RCC 7860 (cell line): ENCODE results near the gene ATM.
"Not testable (repeated sequence)": the region's sequence is repeated elsewhere in the genome, so short reads cannot be mapped to it uniquely, and the experiment has no call there.

Source experiments
- DNase-seq: peaks from one replicate; pipeline ENCODE4 v3.0.0-alpha.2; 2015; ENCODE audit warnings: low spot score
- FAIRE-seq: peaks from 2 replicates; lab custom pipeline; 2012; peaks lifted over from hg19 to GRCh38; lab: Jason Lieb, UNC

ATM gene

DNA sequence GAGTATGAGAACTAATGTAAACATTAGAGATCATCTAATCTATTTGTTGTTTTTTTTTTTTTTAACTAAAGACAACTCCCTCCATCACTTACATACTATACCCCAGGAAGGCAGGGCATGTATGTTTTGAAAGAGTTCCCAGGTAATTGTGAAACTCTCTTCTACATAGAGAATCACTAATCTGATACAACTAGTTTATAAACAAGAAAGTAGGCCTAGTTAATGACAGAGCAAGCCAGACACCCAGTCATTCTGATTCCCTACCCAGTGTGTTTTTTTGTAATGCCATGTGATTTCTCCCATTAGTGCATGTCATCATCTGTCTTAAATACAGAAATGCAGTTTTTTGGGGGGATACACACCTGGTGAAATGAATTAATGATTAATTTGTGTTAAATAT lies 123.6 kb downstream of the ATM start:
- DNase-seq: no peak
- FAIRE-seq: no peak

DNA sequence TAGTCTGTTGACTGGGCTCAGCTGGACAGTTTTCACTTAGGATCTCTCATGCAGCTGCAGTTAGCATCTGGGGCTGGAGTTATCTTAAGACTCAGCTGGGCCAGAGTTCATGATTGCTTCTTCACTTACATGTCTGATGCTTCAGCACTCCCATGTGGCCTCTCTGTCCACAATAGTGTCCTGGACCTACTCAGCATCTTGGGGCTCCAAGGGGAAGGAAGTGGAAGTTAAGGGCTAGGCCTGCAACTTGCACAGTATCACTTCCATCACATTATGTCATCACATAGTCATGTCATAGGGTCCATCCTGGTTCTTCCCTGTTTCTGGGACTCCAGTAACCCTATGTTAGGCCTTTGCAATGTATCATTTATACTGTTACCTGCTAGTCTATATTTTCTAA lies 128.6 kb downstream of the ATM start:
- DNase-seq: no peak
- no peak for FAIRE-seq

DNA sequence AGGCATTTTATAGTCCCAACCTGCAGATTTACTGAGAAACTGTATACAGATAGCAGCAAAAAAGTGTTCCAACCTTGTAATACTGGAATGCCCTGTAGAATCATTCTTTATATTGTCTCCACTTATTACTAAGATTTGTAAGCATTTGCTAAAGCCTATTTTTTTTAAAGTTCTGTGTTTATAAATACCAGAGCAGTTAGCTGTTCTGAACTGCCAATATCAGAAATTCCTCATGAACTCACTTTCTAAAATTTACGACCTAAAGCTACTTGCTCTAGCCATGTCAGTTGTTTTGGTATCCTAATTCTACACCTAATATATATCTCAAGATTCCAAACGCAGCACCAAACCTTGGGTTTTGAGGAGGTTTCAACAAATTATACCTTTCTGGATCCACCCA lies 141.3 kb downstream of the ATM start:
- FAIRE-seq (no peak), DNase-seq (no peak)

DNA sequence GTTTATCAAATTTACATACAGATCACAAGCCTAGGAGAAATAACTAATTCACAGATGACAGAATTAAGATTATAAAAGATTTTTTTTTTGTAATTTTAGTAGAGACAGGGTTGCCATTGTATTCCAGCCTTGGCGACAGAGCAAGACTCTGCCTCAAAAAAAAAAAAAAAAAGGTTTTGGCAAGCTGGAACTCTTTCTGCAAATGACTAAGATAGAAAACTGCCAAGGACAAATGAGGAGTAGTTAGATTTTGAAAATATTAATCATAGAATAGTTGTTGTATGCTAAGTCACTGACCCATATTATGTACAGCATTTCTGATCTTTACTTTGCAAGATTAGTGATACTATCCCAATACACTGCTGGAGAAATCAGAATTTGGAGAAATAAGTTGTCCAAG lies 145.3 kb downstream of the ATM start:
- FAIRE-seq: no peak

DNA sequence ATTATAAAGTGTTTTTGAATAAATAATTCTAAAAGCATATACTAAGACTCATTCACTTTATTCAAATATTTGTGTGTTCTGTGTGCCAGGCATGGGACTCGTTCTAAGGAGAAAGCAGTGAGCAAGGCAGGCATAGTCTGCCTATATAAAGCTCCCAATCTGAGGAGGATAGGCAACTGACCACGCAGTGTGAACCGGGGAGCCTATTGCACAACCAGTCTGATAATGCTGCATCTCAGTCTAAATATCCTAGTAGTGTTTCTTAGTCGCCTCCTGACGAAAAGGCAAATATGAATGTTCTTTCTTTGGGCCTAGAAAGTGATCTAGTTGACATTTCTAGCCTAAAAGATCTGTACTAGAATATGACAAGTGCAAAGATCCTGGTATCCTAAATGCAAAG lies 146.2 kb downstream of the ATM start:
- DNase-seq (no peak), FAIRE-seq (no peak)

More for the DNA sequence above, 145.3 kb downstream of the ATM start:
- DNase-seq: no peak

DNA sequence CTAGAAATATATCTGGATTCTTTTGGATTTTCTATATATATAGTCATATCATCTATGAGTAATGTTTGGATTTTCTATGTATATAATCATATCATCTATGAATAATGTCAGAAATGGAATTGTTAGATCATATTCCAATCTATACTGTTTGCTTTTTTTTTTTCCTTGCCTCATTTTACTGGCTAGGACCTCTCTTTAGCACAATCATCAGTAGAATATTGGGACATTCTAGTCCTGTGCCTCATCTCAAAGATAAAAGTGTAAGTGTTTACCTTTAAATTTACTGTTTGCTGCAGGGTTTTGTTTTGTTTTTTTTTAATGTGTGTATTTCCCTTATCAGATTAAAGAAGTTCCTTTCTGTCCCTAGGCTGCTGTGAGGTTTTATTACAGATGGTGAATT lies 147.4 kb downstream of the ATM start:
- DNase-seq (no peak), FAIRE-seq (no peak)

DNA sequence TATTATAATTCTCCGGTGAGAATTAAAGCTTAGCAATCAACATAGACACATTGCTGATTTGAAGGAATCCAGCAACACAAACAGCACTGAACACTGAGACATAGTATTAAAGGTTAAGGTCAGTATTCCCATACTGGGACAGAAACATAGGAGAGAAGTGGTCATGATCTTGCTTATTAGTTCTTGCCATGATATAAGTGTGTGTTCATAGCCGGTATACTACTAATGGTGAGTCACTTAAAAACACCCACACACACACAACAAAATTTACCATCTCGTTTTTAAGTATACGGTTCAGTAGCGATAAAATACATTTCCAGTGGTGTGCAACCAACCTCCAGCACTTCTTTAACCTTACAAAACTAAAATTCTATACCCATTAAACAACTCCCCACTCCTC lies 148.1 kb downstream of the ATM start:
- no peak for FAIRE-seq
- no peak for DNase-seq

DNA sequence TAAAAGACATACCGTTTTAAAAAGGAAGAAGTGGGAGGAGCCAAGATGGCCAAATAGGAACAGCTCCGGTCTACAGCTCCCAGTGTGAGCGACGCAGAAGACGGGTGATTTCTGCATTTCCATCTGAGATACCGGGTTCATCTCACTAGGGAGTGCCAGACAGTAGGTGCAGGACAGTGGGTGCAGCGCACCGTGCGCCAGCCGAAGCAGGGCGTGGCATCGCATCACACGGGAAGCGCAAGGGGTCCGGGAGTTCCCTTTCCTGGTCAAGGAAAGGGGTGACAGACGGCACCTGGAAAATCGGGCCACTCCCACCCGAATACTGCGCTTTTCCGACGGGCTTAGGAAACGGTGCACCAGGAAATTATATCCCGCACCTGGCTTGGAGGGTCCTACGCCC lies 150.6 kb downstream of the ATM start:
- not testable (repeated sequence) for FAIRE-seq, DNase-seq

DNA sequence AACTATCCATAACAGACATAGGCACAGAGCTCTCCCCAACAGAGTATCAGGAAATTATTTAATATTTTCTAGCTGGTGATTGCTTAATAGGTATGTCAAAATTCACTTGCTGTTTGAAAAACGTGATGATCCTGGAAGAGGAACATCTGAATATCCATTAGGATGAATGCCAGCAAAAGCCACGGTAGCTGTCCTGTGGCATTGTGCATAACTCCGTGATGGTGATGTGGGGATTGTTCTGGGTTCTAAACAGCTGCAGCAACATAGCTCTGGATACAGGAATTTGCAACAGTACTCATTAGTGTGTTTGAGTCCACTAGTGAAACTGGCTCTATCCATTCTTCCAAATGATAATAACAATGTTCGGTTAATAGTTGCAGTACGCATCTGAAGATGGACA lies 165.7 kb downstream of the ATM start:
- FAIRE-seq (no peak), DNase-seq (no peak)

DNA sequence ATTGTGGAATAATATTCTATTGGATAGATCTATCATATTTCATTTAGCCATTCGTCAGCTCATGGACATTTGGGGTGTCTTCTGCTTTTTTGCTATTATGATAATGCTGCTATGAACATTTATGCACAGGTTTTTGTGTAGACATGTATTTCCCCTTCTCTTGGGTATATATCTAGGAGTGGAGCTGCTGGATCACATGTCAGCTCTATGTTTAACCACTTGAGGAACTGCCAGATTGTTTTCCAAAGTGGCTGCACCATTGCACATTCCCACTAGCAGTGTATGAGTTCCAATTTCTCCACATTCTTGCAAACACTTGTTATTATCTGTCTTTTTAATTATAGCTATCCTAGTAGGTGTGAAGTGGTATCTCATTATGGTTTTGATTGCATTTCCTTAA lies 169.5 kb downstream of the ATM start:
- FAIRE-seq (no peak), DNase-seq (no peak)

DNA sequence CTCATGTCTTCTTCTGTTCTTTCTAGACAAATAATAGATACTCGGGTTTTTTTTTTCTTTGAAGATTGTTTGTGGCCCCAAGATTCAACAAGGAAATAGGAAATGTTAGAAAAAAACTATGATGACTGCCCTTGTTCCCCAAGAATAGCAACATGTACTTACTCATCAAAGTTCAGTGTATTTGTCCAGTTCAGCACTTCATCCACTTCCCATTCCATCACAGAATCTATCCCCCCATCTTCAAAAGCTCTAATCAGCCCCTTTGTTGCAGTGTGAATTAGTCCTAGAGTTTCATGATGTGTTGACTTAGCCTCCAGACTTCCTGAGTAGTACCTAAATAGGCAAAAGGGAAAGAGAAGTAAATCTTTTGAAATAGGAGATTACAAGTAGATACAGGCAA lies 170.2 kb downstream of the ATM start:
- DNase-seq (no peak), FAIRE-seq (no peak)

DNA sequence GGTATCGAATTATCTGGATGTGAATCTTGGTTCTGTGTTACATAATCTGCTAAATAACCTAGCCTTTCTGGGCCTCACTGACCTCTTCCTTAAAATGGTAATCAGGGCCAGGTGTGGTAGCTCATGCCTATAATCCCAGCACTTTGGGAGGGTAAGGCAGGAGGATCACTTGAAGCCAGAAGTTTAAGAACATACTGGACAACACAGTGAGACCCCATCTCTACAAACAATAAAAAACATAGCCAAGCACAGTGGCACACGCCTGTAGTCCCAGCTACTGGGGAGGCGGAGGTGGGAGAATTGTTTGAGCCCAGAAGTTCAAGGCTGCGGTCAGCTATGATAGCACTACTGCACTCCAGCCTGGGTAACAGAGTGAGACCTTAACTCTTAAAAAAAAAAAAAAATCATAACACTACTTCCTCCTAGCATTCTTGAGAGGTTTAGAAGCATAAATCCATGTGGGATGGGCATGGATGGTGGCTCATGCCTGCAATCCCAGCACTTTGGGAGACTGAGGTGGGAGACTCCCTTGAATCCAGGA lies 171.9 kb downstream of the ATM start:
- DNase-seq (no peak), FAIRE-seq (no peak)

DNA sequence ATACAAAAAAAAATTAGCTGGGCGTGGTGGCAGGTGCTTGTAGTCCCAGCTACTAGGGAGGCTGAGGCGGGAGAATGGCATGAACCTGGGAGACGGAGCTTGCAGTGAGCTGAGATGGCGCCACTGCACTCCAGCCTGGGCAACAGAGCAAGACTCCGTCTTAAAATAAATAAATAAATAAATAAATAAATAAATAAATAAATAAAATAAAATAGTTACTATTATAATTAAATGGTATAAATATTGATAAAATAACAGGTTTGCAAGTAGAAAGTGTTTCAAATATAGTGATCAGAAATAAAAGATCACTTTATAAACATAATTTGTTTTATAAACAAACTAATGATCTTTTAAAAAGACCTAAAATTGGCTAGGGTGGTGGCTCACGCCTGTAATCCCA lies 173.8 kb downstream of the ATM start:
- FAIRE-seq, DNase-seq: not testable (repeated sequence)

DNA sequence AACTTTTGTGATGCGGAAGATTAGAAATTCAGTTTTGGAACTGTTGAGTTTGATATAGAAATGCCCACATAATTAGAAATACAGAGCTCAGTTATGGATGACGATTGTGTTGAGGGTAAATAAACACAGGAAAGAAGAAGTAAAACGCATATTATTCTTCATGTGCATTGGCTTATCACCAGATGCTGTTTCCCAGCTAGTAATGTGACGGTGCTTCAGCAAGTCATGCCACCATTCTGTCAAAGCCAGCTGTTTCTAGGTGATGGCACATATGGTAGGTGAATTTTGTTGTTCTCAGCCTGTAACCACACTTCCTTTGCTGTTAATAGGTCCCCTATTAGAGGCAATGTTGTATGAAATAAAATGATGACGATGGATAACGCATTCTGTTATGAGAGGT lies 175.6 kb downstream of the ATM start:
- DNase-seq: no peak
- FAIRE-seq: no peak

DNA sequence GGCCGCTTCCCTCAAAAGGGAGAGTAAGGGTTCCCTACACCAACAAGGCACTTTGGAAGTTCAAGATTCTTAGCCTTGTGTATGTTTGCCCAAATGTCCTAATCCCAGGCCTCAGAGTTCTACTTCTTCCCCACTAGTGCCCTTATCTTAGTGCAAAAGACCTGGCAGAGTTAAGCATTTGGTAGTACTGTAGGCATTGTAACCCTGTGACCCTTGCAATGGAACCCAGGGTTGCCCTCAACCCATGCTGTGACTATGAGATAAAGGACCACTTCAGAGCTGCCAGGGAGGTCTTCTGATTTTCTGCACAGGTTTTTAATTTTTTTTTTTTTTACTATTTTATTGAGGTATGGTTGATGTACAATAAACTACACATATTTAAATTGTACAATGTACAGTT lies 179.4 kb downstream of the ATM start:
- no peak for FAIRE-seq
- DNase-seq: no peak

DNA sequence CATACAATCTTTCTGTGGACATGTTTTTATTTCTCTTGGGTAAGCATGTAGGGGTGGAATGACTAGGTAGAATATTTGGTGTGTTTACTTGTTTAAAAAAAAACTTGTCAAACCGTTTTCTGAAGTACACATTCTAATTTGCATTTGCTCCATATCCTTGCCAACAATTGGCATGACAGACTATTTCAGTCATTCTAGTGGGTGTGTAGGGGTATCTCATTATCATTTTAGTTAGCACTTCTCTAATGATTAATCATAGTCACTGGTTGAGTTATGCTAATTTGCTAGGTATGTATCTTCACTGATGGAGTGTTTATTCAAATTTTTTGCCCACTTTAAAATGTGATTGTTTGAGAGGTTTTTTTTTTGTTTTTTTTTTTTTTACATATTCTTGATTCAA lies 180.2 kb downstream of the ATM start:
- FAIRE-seq: no peak
- no peak for DNase-seq

DNA sequence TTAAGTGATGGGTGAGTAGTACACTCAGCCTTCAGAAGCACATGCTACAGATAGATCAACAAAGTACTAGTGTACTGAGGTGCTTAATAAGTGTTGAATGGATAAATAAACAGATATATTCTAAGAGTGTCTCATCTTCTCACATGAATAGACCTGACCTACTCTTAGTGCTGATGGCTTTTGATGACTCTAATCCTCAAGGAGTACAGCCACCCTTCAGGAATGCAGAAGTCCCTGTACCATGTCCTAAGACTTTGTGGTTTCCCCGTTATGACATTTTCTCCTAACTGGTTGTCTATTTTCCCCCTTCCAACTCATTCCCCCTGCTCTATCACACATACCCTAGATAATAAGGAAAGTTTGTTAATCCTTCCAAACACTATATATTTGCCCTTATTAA lies 182.8 kb downstream of the ATM start:
- DNase-seq: peak; percentile 69
- FAIRE-seq: peak; percentile 78

DNA sequence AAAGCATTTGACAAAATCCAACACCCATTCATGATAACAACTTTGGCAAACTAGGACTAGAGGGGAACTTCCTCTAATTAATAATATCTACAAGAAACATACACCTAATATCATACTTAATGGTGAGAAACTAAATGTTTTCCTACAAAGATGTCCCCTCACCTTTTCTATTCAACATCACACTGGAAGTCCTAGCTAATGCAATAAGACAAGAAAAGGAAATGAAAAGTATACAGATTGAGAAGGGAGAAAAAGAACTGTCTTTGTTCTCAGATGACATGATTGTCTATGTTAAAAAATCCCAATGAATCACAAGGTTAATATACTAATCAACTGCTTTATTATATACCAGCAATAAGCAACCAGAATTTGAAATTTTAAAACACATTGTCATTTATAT lies 192.1 kb downstream of the ATM start:
- FAIRE-seq (no peak), DNase-seq (no peak)

DNA sequence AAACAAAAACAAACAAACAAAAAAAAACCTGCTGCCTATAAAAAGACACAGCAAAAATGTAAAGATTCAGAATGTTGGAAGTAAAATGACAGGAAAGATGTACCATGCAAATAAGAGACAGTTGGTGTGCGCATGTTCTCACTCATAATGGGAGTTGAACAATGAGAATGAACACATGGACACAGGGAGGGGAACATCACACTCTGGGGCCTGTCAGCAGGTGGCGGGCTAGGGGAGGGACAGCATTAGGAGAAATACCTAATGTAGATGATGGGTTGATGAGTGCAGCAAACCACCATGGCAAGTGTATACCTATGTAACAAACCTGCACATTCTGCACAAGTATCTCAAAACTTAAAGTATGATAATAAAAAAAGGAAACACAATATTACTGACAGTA lies 194.7 kb downstream of the ATM start:
- FAIRE-seq, DNase-seq: not testable (repeated sequence)
